Stimulated activated CD8-positive, alpha-beta memory T cell treated with anti-CD3 and anti-CD28 coated beads, Interleukin-4, amount 100 ng/mL, for 4 hours (primary cell): Measurements from ENCODE around the gene ZNF337.
"Not testable (repeated sequence)": the region's sequence is repeated elsewhere in the genome, so short reads cannot be mapped to it uniquely, and the experiment has no call there.

Experiments used
- DNase-seq, 2 donors: peaks; one replicate each; pipeline ENCODE4 v3.0.0-alpha.2; 2020; ENCODE audit warnings: low read depth in 2 of 2, low spot score in 1 of 2

ZNF337 gene

GRCh38 chr20:25695532-25696370, 902 bp downstream of the ZNF337 start:
- DNase-seq = no peak

DNA sequence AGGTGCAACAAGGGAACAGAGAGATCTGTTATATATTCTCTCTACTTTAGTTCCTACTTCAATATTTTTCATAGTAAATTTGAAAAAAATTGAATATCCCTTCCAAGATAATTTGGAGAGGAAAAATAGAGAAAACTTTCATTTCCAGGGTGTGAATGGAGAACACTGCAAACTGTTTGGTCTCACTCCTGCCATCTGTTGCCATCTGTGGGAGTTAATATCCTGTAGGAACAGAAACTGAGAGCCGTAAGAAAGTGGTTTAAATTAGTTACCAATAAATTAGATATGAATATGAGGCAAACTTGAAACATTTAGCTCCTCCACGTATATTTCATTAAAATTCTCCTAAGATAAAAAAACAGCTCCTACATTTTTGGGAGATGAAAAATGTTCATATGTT, 4.2 kb downstream of the ZNF337 start:
- no peak for DNase-seq

GRCh38 chr20:25690427-25690826, 6.2 kb downstream of the ZNF337 start:
- no peak for DNase-seq

GRCh38 chr20:25686081-25687067, 10.3 kb downstream of the ZNF337 start:
- DNase-seq = no peak

DNA sequence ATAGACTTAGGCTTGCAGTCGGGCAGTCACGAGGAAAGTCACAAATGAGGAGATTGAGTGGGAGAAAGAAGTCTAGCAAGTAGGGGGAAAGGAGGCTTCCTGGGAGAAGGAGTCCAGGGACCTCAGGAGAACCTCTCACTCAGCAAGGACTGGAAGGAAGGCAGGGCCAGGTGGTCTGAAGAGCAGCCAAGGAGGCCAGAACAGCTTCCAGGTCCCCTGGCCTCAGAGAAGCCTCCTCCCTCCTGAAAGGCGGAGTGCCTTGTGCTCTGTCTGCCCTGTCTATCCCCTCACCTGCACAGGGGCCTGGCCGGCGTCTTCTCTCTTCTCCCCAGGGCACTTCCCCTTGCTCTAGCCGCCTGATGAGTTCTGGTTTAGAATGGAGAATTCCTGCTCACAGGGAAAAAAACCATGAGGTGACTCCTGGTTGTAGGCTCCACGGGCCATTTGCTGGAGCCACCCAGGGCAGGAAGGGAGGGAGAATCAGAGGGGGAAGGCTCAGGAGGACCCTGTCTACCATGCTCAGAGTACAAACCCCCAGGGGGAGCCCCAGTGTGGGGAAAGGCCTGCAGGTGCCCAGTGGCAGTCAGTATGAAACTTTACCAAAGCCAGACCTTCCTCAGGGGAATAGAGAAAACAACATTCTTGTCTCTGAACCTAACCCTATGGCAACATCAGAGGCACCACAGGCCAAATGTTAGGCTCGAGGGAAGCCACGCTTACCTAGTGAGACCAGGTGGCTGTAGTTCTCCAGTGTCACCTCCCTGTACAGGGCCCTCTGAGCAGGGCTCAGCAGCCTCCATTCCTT, 11.2 kb downstream of the ZNF337 start:
- no peak for DNase-seq

DNA sequence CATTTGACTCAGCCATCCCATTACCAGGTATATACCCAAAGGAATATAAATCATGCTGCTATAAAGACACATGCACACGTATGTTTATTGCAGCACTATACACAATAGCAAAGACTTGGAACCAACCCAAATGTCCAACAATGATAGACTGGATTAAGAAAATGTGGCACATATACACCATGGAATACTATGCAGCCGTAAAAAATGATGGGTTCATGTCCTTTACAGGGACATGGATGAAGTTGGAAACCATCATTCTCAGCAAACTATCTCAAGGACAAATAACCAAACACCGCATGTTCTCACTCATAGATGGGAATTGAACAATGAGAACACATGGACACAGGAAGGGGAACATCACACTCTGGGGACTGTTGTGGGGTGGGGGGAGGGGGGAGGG, 12.8 kb downstream of the ZNF337 start:
- not testable (repeated sequence) for DNase-seq

GRCh38 chr20:25683050-25683449, 13.6 kb downstream of the ZNF337 start:
- no peak for DNase-seq

GRCh38 chr20:25676164-25676809, 20.4 kb downstream of the ZNF337 start:
- DNase-seq = no peak

- DNase-seq = no peak
These were observed 21.5 kb downstream of the ZNF337 start for GRCh38 chr20:25675161-25675560.

DNA sequence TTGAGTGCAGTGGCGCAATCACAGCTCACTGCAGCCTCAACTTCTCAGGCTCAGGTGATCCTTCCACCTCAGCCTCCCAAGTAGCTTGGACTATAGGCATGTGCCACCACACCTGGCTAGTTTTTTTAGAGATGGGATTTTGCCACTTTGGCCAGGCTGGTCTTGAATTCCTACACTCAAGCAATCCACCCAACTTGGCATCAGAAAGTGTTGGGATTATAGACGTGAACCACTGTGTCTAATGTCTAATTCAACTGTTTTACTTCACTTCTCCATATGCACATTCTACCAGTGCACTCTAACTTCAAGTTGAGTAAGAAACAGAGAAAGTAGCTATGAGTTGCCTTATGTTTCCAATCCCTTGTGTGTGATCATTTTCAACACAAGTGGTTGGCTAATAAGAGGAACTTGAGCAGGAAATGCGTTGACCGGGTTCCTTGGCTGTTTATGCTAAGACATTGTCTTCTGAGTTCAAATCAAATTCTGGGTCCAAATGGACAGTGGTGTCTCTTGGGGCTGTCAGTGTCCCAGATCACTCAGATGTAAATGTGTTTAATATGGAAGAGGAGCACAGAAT, 23.9 kb downstream of the ZNF337 start:
- no peak for DNase-seq

GRCh38 chr20:25669826-25670422, 26.7 kb downstream of the ZNF337 start:
- DNase-seq = no peak

DNA sequence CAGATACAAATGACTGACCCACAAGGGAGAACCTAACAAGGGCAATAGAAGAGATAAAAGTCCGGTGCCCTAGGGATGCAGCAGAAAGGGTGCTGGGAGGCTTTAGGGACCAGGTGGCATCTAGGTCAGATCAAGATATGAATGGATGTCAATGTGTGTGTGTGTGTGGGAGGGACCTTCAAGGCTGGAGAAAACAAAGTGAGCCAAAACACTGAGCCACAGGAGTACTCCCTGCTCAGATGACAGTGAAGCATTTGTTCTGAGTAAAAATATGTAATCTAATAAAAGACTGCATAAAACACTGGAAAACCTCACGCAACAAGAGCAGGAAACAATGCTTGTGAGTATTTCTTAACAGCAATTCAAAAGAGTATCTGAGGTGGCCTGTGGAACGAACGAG, 28.2 kb downstream of the ZNF337 start:
- no peak for DNase-seq

DNA sequence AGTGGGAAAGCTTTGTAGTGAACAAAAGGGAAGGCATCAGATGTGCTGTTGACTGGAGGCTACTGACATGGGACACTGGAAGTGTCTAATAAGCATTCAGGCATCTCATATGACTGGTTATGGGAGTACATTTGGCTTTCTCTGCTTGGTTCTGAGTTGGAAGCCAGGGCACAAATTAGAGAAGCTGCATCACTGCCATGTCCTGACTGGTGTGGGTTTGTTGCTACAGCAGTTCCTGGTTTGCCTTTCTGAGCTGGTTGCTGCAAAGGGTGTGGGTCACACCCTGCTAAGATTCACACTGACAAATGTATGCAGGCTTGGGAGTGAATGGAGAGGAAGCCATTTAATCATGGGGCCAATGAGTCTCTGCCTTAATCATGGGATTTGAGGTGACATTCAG, 36.7 kb downstream of the ZNF337 start:
- no peak for DNase-seq

DNA sequence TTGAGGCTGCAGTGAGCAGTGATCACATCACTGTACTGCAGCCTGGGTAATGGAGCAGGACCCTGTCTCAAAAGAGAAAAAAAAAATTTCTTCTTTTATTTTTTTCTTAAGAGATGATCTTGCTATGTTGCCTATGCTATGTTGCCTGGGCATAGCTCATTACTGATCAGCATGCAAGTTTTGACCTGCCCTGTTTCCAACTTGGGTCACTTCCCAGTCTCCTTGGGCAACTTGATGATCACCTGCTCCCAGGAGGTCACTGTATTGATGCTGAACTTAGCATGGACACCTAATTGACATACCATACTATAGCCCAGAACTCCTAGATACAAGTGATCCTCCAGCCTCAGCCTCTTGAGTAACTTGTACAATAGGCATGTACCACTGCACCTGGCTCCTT, 42.2 kb downstream of the ZNF337 start:
- no peak for DNase-seq

GRCh38 chr20:25652866-25653265, 43.8 kb downstream of the ZNF337 start:
- DNase-seq = not testable (repeated sequence)

GRCh38 chr20:25644814-25645213, 51.8 kb downstream of the ZNF337 start:
- DNase-seq = no peak

- no peak for DNase-seq
These were observed 52.9 kb downstream of the ZNF337 start for GRCh38 chr20:25643716-25644115.

DNA sequence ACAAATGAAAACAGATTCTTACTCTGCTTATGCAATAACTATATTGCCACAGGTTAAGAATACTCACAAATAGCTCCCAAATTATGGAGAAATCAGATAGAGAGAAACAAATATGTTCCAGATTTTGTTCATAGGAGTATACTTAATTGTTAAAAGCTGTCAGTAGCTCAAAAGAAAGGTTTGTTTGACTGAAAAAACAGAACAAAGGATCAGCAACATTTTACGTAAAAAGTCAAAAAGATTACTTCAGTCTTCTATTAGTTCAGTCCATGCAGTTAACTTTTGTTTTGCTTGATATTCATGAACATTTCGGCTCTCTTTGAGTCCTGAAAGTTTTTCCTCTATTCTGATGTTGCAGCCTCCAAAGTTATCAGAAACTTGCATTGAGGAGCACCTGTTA, 59.4 kb downstream of the ZNF337 start:
- DNase-seq = no peak

GRCh38 chr20:25632940-25633790, 63.5 kb downstream of the ZNF337 start:
- DNase-seq = no peak
